GM12878 (cell line): Measurements from ENCODE around the gene SUPT6H. TPM values are rescaled to one million over a fixed set of nuclear protein-coding genes. Genes with fewer than 3 reads are reported as not detected.

Experiments used
- ATAC-seq: fragments of 200-7000 bp; cut with Tn5 transposase; 3 replicates; pipeline ENCODE4 v1.9.1; 2020; ENCODE audit warnings: mild to moderate bottlenecking, moderate library complexity
- BruUV-seq: library from RNA; stranded (reverse); fragments of 400-500 nt; replicated peaks from 2 replicates; lab custom pipeline; 2021; lab: Mats Ljungman, UMichigan
- CTCF ChIA-PET: fragments of 300-600 bp; sonication (Branson Sonifier 250); formaldehyde crosslinking; extraction: SDS; loops from one replicate; lab custom pipeline; 2021; ENCODE audit warnings: inconsistent platforms; lab: Yijun Ruan, JAX
- POLR2A ChIA-PET: fragments of 350-600 bp; formaldehyde crosslinking; extraction: SDS; loops from one replicate; lab custom pipeline; 2021; ENCODE audit warnings: inconsistent platforms; lab: Charles Lee
- RAD21 ChIA-PET: fragments of 300-600 bp; sonication (Branson Sonifier 250); formaldehyde crosslinking; loops from one replicate; lab custom pipeline; 2023; ENCODE audit warnings: antibody characterized with exemption; ENCODE audit not compliant: unreplicated experiment; lab: Charles Lee
- SMC1A ChIA-PET: fragments of 300-600 bp; sonication (Branson Sonifier 250); formaldehyde crosslinking; loops from one replicate; lab custom pipeline; 2023; ENCODE audit not compliant: unreplicated experiment, uncharacterized antibody; lab: Charles Lee
- DNase-seq: peaks from one replicate; pipeline ENCODE4 v3.0.0-alpha.2; 2011; ENCODE audit warnings: low read depth, low spot score
- FAIRE-seq: peaks from 3 replicates; lab custom pipeline; 2011; peaks lifted over from hg19 to GRCh38; lab: Jason Lieb, UNC
- H2AFZ ChIP-seq: 2 replicates; pipeline ENCODE4 v1.6.0; 2011; ENCODE audit warnings: low read depth, low read length, control low read depth; ENCODE audit not compliant: control insufficient read depth
- H3K27ac ChIP-seq: 2 replicates; pipeline ENCODE4 v1.5.1; 2011; ENCODE audit warnings: control low read depth; ENCODE audit not compliant: control insufficient read depth, insufficient read depth
- H3K27me3 ChIP-seq, 2 experiments: replicated peaks in 1 of 2; 2 replicates each; pipeline versions ENCODE4 v1.6.0 to v1.6.1; 2011; ENCODE audit warnings: low read length in 1 of 2; ENCODE audit not compliant: control insufficient read depth in 2 of 2, insufficient read depth in 2 of 2
- H3K36me3 ChIP-seq, 2 experiments: 2 replicates each; pipeline ENCODE4 v1.5.1; 2011; ENCODE audit warnings: low read length in 1 of 2; ENCODE audit not compliant: control insufficient read depth in 2 of 2, insufficient read depth in 2 of 2
- H3K4me1 ChIP-seq: 2 replicates; pipeline ENCODE4 v1.6.1; 2011; ENCODE audit warnings: mild to moderate bottlenecking, low read length, moderate library complexity, mixed read lengths; ENCODE audit not compliant: control insufficient read depth, insufficient read depth
- H3K4me2 ChIP-seq: 2 replicates; pipeline ENCODE4 v1.6.0; 2011; ENCODE audit warnings: control low read depth; ENCODE audit not compliant: control insufficient read depth, insufficient read depth
- H3K4me3 ChIP-seq: fragments of 200-600 bp; sonication (generic); 2 replicates; pipeline ENCODE4 v1.5.1; 2016
- H3K79me2 ChIP-seq: 2 replicates; pipeline ENCODE4 v1.6.0; 2011; ENCODE audit warnings: low read length; ENCODE audit not compliant: control insufficient read depth, insufficient read depth
- H3K9ac ChIP-seq: 2 replicates; pipeline ENCODE4 v1.8.0; 2011; ENCODE audit warnings: low read length, control low read depth, mixed read lengths; ENCODE audit not compliant: control insufficient read depth, insufficient read depth
- H3K9me3 ChIP-seq: replicated peaks from 3 replicates; pipeline ENCODE4 v1.5.1; 2011; ENCODE audit warnings: mild to moderate bottlenecking, low read length; ENCODE audit not compliant: control insufficient read depth, insufficient read depth
- H4K20me1 ChIP-seq: 2 replicates; pipeline ENCODE4 v1.6.0; 2011; ENCODE audit not compliant: control insufficient read depth, insufficient read depth
- BACH1 ChIP-seq: fragments of 450-650 bp; IDR thresholded peaks from 2 replicates; pipeline ENCODE4 v1.6.1; 2017; ENCODE audit warnings: mild to moderate bottlenecking, borderline replicate concordance
- BCL11A ChIP-seq: IDR thresholded peaks from 2 replicates; pipeline ENCODE4 v1.6.1; 2011; ENCODE audit warnings: low read depth, low read length
- CBX5 ChIP-seq: sonication (generic); IDR thresholded peaks from 2 replicates; pipeline ENCODE4 v1.6.1; 2016; ENCODE audit warnings: low read depth, moderate library complexity, mild to moderate bottlenecking, inconsistent platforms
- CHD4 ChIP-seq: fragments of 200-600 bp; sonication (generic); IDR thresholded peaks from 2 replicates; pipeline ENCODE4 v1.6.1; 2016; ENCODE audit warnings: mild to moderate bottlenecking
- E4F1 ChIP-seq: fragments of 450-650 bp; IDR thresholded peaks from 2 replicates; pipeline ENCODE4 v1.6.1; 2018; ENCODE audit warnings: borderline replicate concordance, mild to moderate bottlenecking; ENCODE audit not compliant: partially characterized antibody
- ELK1 ChIP-seq: IDR thresholded peaks from 2 replicates; pipeline ENCODE4 v1.6.1; 2012; ENCODE audit warnings: low read depth, low read length, improper control_type of control experiment
- FOXM1 ChIP-seq: IDR thresholded peaks from 2 replicates; pipeline ENCODE4 v1.6.1; 2012; ENCODE audit warnings: low read depth, mild to moderate bottlenecking, inconsistent platforms, low read length, moderate library complexity
- IRF5 ChIP-seq: fragments of 450-650 bp; IDR thresholded peaks from 2 replicates; pipeline ENCODE4 v1.6.1; 2017; ENCODE audit warnings: borderline replicate concordance
- MTA2 ChIP-seq: fragments of 450-650 bp; IDR thresholded peaks from 2 replicates; pipeline ENCODE4 v1.6.1; 2016; ENCODE audit warnings: low read depth, mild to moderate bottlenecking, moderate library complexity
- MTA3 ChIP-seq: IDR thresholded peaks from 2 replicates; pipeline ENCODE4 v1.6.1; 2012; ENCODE audit warnings: low read length, inconsistent platforms, borderline replicate concordance
- POU2F2 ChIP-seq: IDR thresholded peaks from 3 replicates; pipeline ENCODE4 v1.6.1; 2011; ENCODE audit warnings: low read depth, mild to moderate bottlenecking, low read length, borderline replicate concordance
- RFX5 ChIP-seq: IDR thresholded peaks from 2 replicates; pipeline ENCODE4 v1.6.1; 2011; ENCODE audit warnings: low read depth, low read length, improper control_type of control experiment
- SMAD5 ChIP-seq: IDR thresholded peaks from 2 replicates; pipeline ENCODE4 v1.6.1; 2016; ENCODE audit warnings: antibody characterized with exemption, low read depth
- STAT1 ChIP-seq: fragments of 450-650 bp; conservative IDR thresholded peaks from 2 replicates; pipeline ENCODE4 v1.6.1; 2014; ENCODE audit warnings: antibody characterized with exemption, mild to moderate bottlenecking
- TCF3 ChIP-seq: IDR thresholded peaks from 2 replicates; pipeline ENCODE4 v1.6.1; 2012; ENCODE audit warnings: low read depth, mild to moderate bottlenecking, low read length, borderline replicate concordance; ENCODE audit not compliant: insufficient read depth
- USF1 ChIP-seq: IDR thresholded peaks from 2 replicates; pipeline ENCODE4 v1.6.1; 2011; ENCODE audit warnings: borderline replicate concordance, low read depth, mild to moderate bottlenecking, moderate library complexity, mixed read lengths, low read length; ENCODE audit not compliant: insufficient read depth; ENCODE audit errors: extremely low read length
- WGBS: methylation state at CpG from one replicate; pipeline ENCODE4 v1.1.6; 2016; ENCODE audit warnings: low lambda C conversion rate; ENCODE audit not compliant: insufficient replicate concordance, insufficient coverage; ENCODE audit errors: missing lambda C conversion rate; 5-methylcytosine and 5-hydroxymethylcytosine counted together
- in situ Hi-C: fragments of 300-500 bp; cut with MboI; formaldehyde crosslinking; loops from 9 replicates; pipeline ENCODE4 v1.14.3; 2018; ENCODE audit warnings: mixed read lengths
- intact Hi-C: fragments of 100-400 bp; cut with micrococcal nuclease; formaldehyde crosslinking; loops from one replicate; pipeline ENCODE4 v1.14.2; 2022; ENCODE audit not compliant: unreplicated experiment
- polyA plus RNA-seq, 11 experiments: library from polyadenylated mRNA; depleted of rRNA in 4 of 11; unstranded in 6 of 11; stranded (reverse) in 5 of 11; fragments of >200 nt; fragmentation: Nextera tagmentation in 4 of 11; fragmentation: Illumina TruSeq in 1 of 11; extraction: Ambion mirVana in 4 of 11; extraction: Trizol in 1 of 11; gene quantifications; 1 replicate in 1 of 11; 2 replicates in 10 of 11; pipeline versions ENCODE4 v1.2.1 to v1.2.3, GENCODE V29; 2011 to 2016; ENCODE audit warnings: inconsistent platforms in 2 of 11, missing spikeins in 2 of 11, low read depth in 1 of 11
- total RNA-seq, 4 experiments: library from RNA; depleted of rRNA in 3 of 4; stranded (reverse); fragments of >200 nt in 3 of 4; fragmentation: Illumina TruSeq in 1 of 4; extraction: Trizol in 1 of 4; gene quantifications; 2 replicates each; pipeline versions ENCODE4 v1.2.1 to v1.2.3, GENCODE V29; 2013 to 2021

Gene SUPT6H
- total and polyA plus RNA-seq, 10 of the 15 experiments (the other 5 are each of a cell fraction or from before 2014, with no cell fraction given), result 1.7 to 58.8 (median 37.7) TPM

GRCh38 chr17:28725166-28725659, 63.2 kb downstream of the SUPT6H start (continued):
- TF ChIP-seq SMAD5, result peak; percentile 65; the same call in 1 of the 2 replicates
- TF ChIP-seq BACH1, result peak; percentile 61
- TF ChIP-seq CBX5, result no peak
- TF ChIP-seq USF1, result no peak

- in situ Hi-C loops (loop anchor here (25.0 kb wide), 1 partner anchor 1263 kb away; the partner anchor contains the start of gene KSR1), intact Hi-C loops (loop anchor here (2.0 to 10.0 kb wide), 5 partner anchors 117 to 389 kb away; partner anchors contain the start of genes DHRS13 and FAM222B)
- 3% methylated on average over 38 of the region's 45 CpGs for WGBS
- ChIA-PET POLR2A (interaction anchor here (1.3 to 17.2 kb wide), 10 partner anchors 10 to 415 kb away, joined by 4 to 485 read pairs (median 8); partner anchors contain the start of genes BLTP2, PHF12, PROCA1 and SDF2), SMC1A (interaction anchor here (1.1 to 11.3 kb wide), 13 partner anchors 10 to 224 kb away, joined by 3 to 326 read pairs (median 10); partner anchors contain the start of genes BLTP2, FLOT2, PROCA1 and TRAF4), CTCF (interaction anchor here (1.0 to 12.6 kb wide), 22 partner anchors 14 to 391 kb away, joined by 3 to 394 read pairs (median 12); partner anchors contain the start of genes BLTP2, DHRS13, FAM222B and FLOT2), RAD21 (interaction anchor here (0.9 to 6.8 kb wide), 21 partner anchors 10 to 391 kb away, joined by 3 to 375 read pairs (median 12); partner anchors contain the start of genes BLTP2, DHRS13, FLOT2 and PHF12)
- no TSS peak for BruUV-seq
- H3K9ac ChIP-seq, result peak overlapping the region; percentile 69
- peak overlapping the region; percentile 72 for H3K4me3 ChIP-seq
- no peak for FAIRE-seq
- ATAC-seq, result peak; percentile 9
- H3K4me2 ChIP-seq, result peak overlapping the region; percentile 82
- H4K20me1 ChIP-seq, result no peaks in the 10 kb centered on the region
- no peak for DNase-seq
- H3K9me3 ChIP-seq, result no peaks in the 10 kb centered on the region
- peaks cover 23% of the 10 kb centered on the region for H3K4me1 ChIP-seq
- H3K79me2 ChIP-seq, result peaks cover 32% of the 10 kb centered on the region
- peaks cover 12 to 20% of the 10 kb centered on the region in 2 experiments; a peak in 3 of 4 replicates for H3K36me3 ChIP-seq
- peak overlapping the region; percentile 74 for H3K27ac ChIP-seq
- no peaks in the 10 kb centered on the region for H3K27me3 ChIP-seq
- H2AFZ ChIP-seq, result no peak overlapping the region; the same call in 1 of the 2 replicates
- no peak for TF ChIP-seq E4F1
- TF ChIP-seq TCF3, result peak; percentile 90
- no peak for TF ChIP-seq MTA3
- no peak for TF ChIP-seq CHD4
- TF ChIP-seq MTA2, result no peak
- TF ChIP-seq POU2F2, result no peak; the same call in 2 of the 3 replicates
- no peak for TF ChIP-seq ELK1
- no peak for TF ChIP-seq FOXM1
- TF ChIP-seq IRF5, result no peak
- TF ChIP-seq STAT1, result no peak
- TF ChIP-seq BCL11A, result no peak; the same call in 1 of the 2 replicates
- no peak for TF ChIP-seq RFX5
Measured at GRCh38 chr17:28725660-28726225, 63.7 kb downstream of the SUPT6H start.
